GM18909 (cell line): ENCODE data around the gene HYDIN.

Experiments
- ATAC-seq: cut with Tn5 transposase; IDR thresholded peaks from one replicate; pipeline ENCODE4 v1.9.1; 2021; ENCODE audit warnings: mild to moderate bottlenecking; ENCODE audit not compliant: unreplicated experiment, poor library complexity

Gene HYDIN

GRCh38 chr16:70770626-70771552 lies 459.6 kb downstream of the HYDIN start:
- no peak for ATAC-seq

GRCh38 chr16:70770291-70770625 lies 460.3 kb downstream of the HYDIN start:
- no peak for ATAC-seq

GRCh38 chr16:70769761-70770160 lies 460.8 kb downstream of the HYDIN start:
- no peak for ATAC-seq

- ATAC-seq, result no peak
Measured at GRCh38 chr16:70769131-70769530, 461.4 kb downstream of the HYDIN start.

GRCh38 chr16:70768203-70768580 lies 462.3 kb downstream of the HYDIN start:
- ATAC-seq, result no peak

- no peak for ATAC-seq
Measured at GRCh38 chr16:70767377-70768202, 462.9 kb downstream of the HYDIN start.

- ATAC-seq, result no peak
Measured at GRCh38 chr16:70766658-70767057, 463.9 kb downstream of the HYDIN start.

- ATAC-seq, result no peak
Measured at GRCh38 chr16:70766176-70766575, 464.3 kb downstream of the HYDIN start.

- ATAC-seq, result no peak
Measured at GRCh38 chr16:70765491-70765890, 465.0 kb downstream of the HYDIN start.

- no peak for ATAC-seq
Measured at GRCh38 chr16:70764632-70765031, 465.9 kb downstream of the HYDIN start.

GRCh38 chr16:70760221-70760620 lies 470.3 kb downstream of the HYDIN start:
- no peak for ATAC-seq

GRCh38 chr16:70759666-70760065 lies 470.9 kb downstream of the HYDIN start:
- no peak for ATAC-seq

- ATAC-seq, result no peak
Measured at GRCh38 chr16:70758786-70759185, 471.7 kb downstream of the HYDIN start.
